RWPE1 (cell line): ENCODE measurements around the gene VWA8.
"Not testable (repeated sequence)": the region's sequence is repeated elsewhere in the genome, so short reads cannot be mapped to it uniquely, and the experiment has no call there.

Source experiments
- CTCF ChIA-PET: fragments of 350-600 bp; sonication (Branson Sonifier 250); formaldehyde crosslinking; extraction: SDS; loops from one replicate; lab custom pipeline; 2021; lab: Yijun Ruan, JAX
- POLR2A ChIA-PET: fragments of 400-600 bp; formaldehyde crosslinking; extraction: SDS; loops from one replicate; lab custom pipeline; 2020; ENCODE audit warnings: antibody characterized with exemption; ENCODE audit not compliant: low non-redundant PET; lab: Yijun Ruan, JAX
- DNase-seq: peaks from one replicate; pipeline ENCODE4 v3.0.0; 2012; ENCODE audit warnings: low spot score
- H3K27ac ChIP-seq: fragments of 450-650 bp; 2 replicates; pipeline ENCODE4 v1.5.1; 2017
- CTCF ChIP-seq: fragments of 450-650 bp; conservative IDR thresholded peaks from 2 replicates; pipeline ENCODE4 v1.5.1; 2017; ENCODE audit warnings: low read depth, mild to moderate bottlenecking

Gene VWA8

GRCh38 chr13:41541142-41541938, 419.6 kb downstream of the VWA8 start:
- no peak overlapping the region for H3K27ac ChIP-seq
- ChIA-PET POLR2A (no interaction called here), CTCF (interaction anchor here (0.6 kb wide), 2 partner anchors 13 to 126 kb away, joined by 3 to 8 read pairs; no protein-coding TSS in a partner anchor)
- DNase-seq: no peak
- TF ChIP-seq CTCF: no peak

GRCh38 chr13:41540240-41540639, 420.7 kb downstream of the VWA8 start:
- DNase-seq, H3K27ac ChIP-seq, CTCF ChIA-PET, POLR2A ChIA-PET: not testable (repeated sequence)

- no peak overlapping the region for H3K27ac ChIP-seq
- no peak for DNase-seq
- ChIA-PET POLR2A (no interaction called here), CTCF (interaction anchor here (0.5 kb wide), 1 partner anchor 336 kb away, joined by 3 read pairs; no protein-coding TSS in a partner anchor)
- no peak for TF ChIP-seq CTCF
Measured at GRCh38 chr13:41533266-41534052, 427.4 kb downstream of the VWA8 start.

GRCh38 chr13:41528021-41528420, 432.9 kb downstream of the VWA8 start:
- ChIA-PET CTCF (interaction anchor here (0.7 kb wide), 1 partner anchor 41 kb away, joined by 3 read pairs; no protein-coding TSS in a partner anchor), POLR2A (interaction anchor here (0.5 kb wide), 1 partner anchor 22 kb away, joined by 3 read pairs; no protein-coding TSS in a partner anchor)
- TF ChIP-seq CTCF: no peak
- no peak overlapping the region for H3K27ac ChIP-seq
- no peak for DNase-seq

DNA sequence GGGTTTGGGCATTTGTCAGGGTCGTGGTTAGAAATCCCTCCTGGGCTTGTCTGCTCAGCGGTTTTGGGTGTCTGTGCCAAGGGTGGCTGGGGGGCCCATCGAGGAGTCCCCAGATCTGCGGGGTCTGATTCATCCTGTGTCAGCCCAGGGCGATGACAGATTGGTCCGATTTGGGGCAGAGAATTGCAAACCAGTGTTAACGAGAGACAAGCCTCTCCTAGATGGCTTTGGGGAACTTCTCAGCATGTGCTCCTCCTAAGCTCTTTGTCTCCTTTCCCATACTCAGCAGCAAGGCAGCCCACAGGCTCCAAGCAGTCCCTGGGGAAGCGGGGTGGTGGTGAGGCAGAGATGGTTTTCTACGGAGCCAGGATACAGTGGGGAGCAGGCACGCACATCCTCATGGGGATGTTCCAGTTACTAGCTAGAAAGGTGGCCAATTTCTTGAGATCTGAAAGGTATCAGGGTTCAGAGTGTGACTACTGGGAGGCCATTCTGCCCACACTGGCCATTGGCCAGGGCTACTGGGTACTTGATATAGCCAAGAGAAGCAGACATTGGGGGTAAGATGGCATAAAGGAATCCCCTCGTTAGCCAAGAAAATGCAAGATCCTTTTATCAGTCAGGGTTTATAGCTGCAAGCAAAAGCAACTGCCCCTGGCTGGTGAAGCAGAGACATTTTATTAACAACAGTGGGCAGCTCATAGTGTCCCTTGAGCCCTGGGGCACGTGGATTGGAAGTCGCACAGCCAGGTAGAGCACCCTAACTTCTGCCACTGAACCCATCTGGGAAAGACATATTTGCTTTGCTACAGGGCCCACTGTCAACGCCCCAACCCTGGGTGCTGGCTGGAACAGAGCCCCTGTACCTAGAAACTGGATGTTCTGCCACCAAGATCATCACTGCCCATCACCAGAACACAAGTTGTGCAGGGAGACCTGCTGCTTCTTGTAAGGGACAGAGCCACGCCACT, 440.0 kb downstream of the VWA8 start:
- no peak for DNase-seq
- ChIA-PET POLR2A (no interaction called here), CTCF (no interaction called here)
- no peak overlapping the region for H3K27ac ChIP-seq
- TF ChIP-seq CTCF: no peak

- no peak overlapping the region for H3K27ac ChIP-seq
- CTCF ChIA-PET: no interaction called here
- TF ChIP-seq CTCF: no peak
Measured at GRCh38 chr13:41520016-41520659, 440.8 kb downstream of the VWA8 start.

More at GRCh38 chr13:41520016-41520659, 440.8 kb downstream of the VWA8 start:
- POLR2A ChIA-PET: no interaction called here
- DNase-seq: no peak
